Esophagus muscularis mucosa (tissue), 3 donors: ENCODE data around the gene SERPINA1.
"Not testable (repeated sequence)": the region's sequence is repeated elsewhere in the genome, so short reads cannot be mapped to it uniquely, and the experiment has no call there.

Source experiments
- POLR2A ChIP-seq: fragments of 450-650 bp; IDR thresholded peaks from one replicate; pipeline ENCODE4 v1.6.1; 2017; ENCODE audit warnings: antibody characterized with exemption, moderate library complexity, mild to moderate bottlenecking, low read depth
- TF ChIP-seq, protein P1 (sequence below), 3 experiments: fragments of 200-600 bp in 2 of 3; fragments of 450-650 bp in 1 of 3; sonication (generic) in 2 of 3; IDR thresholded peaks; one replicate each; pipeline ENCODE4 v1.5.1; 2017 to 2019; ENCODE audit warnings: antibody characterized with exemption in 3 of 3, mild to moderate bottlenecking in 2 of 3, moderate library complexity in 1 of 3

- TF ChIP-seq, protein P1, sequence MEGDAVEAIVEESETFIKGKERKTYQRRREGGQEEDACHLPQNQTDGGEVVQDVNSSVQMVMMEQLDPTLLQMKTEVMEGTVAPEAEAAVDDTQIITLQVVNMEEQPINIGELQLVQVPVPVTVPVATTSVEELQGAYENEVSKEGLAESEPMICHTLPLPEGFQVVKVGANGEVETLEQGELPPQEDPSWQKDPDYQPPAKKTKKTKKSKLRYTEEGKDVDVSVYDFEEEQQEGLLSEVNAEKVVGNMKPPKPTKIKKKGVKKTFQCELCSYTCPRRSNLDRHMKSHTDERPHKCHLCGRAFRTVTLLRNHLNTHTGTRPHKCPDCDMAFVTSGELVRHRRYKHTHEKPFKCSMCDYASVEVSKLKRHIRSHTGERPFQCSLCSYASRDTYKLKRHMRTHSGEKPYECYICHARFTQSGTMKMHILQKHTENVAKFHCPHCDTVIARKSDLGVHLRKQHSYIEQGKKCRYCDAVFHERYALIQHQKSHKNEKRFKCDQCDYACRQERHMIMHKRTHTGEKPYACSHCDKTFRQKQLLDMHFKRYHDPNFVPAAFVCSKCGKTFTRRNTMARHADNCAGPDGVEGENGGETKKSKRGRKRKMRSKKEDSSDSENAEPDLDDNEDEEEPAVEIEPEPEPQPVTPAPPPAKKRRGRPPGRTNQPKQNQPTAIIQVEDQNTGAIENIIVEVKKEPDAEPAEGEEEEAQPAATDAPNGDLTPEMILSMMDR (IDR thresholded peaks at IDR 0.05), result not testable (repeated sequence)
- not testable (repeated sequence) for TF ChIP-seq POLR2A
Measured at GRCh38 chr14:94417497-94418205, 29.2 kb upstream of the SERPINA1 start.
